HG02759 (cell line): Measurements from ENCODE around the gene DOCK6.

Source experiments
- ATAC-seq: cut with Tn5 transposase; IDR thresholded peaks from one replicate; pipeline ENCODE4 v1.9.1; 2021; ENCODE audit warnings: mild to moderate bottlenecking, moderate library complexity; ENCODE audit not compliant: unreplicated experiment

Gene DOCK6

GRCh38 chr19:11247391-11247790 is 14.9 kb downstream of the DOCK6 start:
- no peak for ATAC-seq

GRCh38 chr19:11246941-11247340 is 15.4 kb downstream of the DOCK6 start:
- ATAC-seq: no peak

DNA sequence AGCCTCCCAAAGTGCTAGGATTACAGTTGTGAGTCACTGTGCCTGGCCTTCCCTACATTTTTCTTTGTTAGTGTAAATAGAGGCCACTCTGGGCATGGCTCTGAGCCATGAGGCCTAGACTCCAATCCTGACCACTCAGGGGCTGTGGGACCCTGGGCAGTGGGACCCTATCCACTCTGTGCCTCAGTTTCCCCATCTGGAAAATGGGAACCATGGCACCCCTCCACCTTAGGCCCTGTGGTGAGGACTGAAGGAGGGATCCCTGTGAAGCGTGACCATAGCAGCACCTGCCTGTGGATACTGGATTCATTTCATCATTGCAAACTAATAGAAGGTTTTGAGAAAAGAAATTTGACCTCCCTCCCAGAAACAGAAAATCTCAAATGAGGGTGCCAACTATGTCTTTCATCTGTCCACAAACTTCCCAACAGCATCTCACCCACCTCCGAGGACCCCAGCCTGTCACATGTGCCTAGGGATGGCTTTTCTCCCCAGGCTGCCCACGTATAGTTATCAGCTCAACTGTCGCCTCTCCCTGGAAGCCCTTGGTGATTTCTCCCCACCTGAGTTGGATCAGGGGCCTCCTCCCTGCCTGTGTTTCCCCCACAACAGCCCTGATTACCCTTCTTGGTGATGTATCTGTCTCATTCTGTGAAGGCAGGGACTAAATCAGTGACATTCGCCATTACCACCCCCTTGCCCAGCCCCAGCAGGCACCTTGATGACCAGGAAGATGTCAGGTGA is 17.3 kb downstream of the DOCK6 start:
- no peak for ATAC-seq

DNA sequence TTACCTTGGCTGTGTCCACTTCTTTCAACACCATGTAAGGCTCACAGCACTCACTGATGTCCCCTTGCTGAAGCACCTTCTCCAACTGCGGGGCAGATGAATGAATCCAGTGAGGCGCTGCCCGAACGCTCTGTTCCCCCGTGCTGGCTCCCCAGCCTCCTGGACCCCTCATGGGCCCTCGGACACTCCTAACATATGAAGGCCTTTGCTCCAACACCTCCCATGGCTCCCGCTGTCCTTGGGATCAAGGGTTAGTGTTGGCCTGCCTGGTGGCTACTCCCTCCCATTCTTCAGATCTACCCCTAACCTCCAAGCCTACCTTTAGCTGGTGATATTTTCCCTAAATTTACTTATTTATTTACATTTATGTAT is 18.5 kb downstream of the DOCK6 start:
- ATAC-seq: no peak

GRCh38 chr19:11242864-11243797 is 19.2 kb downstream of the DOCK6 start:
- ATAC-seq: peak; percentile 45

DNA sequence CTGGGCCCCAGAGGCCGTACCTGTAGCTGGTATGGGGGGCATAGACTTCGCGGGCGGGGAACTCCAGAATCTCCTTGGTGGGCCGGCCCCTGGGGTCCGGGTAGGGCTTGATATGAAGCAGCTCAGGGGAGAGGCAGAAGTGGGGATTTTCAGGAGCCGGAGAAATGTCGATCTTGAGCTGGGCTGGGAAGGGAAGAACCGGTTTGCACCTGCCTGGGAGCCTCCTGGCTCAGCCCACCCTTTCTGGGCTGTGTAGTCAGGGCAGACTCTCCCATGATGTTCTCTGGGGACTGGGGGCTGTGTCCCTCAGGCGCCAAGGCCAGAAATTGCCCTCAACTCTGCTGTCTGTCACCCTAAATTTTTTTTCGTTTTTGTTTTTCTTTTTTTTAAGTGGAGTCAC is 20.3 kb downstream of the DOCK6 start:
- ATAC-seq: no peak

GRCh38 chr19:11240008-11240444 is 22.3 kb downstream of the DOCK6 start:
- ATAC-seq: no peak

DNA sequence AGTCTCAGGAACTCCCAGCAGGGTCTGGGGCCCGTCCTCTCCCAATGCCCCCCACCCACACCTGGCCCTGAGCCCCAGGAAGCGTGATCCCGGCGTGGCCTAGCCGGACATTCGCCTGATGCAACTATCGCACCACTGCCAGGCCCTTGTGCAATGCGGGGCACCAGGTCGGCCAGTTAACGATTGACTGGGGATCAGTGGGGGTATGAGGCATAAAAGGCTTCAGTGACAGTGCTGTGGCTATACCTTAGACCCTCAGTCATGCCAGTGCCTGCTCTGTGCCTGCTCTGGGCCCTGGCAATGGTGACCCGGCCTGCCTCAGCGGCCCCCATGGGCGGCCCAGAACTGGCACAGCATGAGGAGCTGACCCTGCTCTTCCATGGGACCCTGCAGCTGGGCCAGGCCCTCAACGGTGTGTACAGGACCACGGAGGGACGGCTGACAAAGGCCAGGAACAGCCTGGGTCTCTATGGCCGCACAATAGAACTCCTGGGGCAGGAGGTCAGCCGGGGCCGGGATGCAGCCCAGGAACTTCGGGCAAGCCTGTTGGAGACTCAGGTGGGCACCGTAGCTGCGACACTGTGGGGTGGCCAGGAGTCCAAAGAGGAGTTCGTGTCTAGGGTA is 22.8 kb downstream of the DOCK6 start, which contains the start of gene ANGPTL8:
ANGPTL8 (plus strand) TSS at position 243 of the 624 bp plus-strand sequence; CDS start at position 262, 19 bp downstream.
- ATAC-seq: no peak

DNA sequence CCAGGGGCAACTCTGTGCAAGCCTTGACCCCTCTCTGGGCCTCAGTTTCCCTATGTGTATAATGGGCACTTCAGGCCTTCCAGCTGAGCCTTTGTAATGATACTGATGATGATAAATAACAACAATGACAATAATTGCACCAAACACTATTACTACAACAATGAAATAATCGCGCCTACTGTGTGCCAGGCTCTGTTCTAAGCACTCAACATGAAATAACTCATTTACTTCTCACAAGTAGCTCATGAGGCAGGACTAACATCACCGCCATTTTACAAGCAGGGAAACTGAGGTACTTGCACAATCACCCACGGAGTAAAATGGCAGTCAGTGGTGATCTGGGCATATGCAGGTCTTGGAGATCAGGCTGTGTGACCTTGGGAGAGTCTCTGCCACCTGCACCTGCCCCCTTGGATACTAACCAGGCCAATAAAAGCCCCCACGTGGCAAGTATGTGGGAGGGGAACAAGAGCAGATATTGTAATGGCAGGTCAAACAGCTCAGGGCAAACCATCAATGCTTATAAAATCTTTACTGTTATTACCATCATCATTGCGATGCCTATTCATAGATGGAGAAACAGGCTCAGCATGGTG is 23.4 kb downstream of the DOCK6 start:
- ATAC-seq: no peak

DNA sequence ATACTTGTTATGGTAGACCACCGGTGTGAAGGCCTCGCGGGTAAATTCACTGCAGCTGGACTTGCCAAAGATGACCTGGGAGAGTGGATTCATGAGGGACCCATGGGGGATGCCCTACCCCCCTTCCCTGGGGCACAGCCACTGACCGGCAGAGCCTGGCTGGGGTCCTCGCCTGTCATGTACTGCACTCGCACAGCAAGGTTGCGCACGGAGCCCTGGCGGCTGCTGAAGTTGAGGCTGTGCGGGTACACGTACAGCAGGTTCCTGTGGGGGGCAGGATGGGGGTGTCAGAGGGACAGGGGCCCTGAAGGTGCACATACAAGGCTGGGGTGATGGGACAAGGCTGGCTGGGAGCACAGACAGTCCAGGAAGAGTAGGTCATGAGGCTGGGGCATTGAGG is 24.3 kb downstream of the DOCK6 start:
- ATAC-seq: no peak

DNA sequence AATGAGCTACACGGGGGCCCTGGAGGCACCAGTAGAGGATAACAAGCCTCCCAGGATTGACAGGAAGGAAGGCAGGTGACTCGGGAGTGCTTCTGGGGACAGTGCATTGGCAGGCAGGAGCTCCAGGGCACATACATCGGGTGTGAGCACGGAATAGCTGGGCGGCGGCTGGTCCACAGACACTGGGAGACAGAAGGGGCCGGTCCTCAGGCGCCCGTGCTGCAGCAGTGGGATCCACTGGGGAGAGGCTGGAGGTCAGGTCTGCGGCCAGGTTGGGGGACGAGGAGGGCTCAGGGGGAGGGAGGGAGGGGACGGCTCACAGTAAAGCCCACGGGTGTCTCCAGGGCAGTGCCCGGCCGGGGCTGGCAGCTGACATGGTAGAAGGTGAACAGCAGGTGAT is 25.0 kb downstream of the DOCK6 start:
- no peak for ATAC-seq

- ATAC-seq: no peak
These were observed 25.7 kb downstream of the DOCK6 start for GRCh38 chr19:11236324-11237301.

DNA sequence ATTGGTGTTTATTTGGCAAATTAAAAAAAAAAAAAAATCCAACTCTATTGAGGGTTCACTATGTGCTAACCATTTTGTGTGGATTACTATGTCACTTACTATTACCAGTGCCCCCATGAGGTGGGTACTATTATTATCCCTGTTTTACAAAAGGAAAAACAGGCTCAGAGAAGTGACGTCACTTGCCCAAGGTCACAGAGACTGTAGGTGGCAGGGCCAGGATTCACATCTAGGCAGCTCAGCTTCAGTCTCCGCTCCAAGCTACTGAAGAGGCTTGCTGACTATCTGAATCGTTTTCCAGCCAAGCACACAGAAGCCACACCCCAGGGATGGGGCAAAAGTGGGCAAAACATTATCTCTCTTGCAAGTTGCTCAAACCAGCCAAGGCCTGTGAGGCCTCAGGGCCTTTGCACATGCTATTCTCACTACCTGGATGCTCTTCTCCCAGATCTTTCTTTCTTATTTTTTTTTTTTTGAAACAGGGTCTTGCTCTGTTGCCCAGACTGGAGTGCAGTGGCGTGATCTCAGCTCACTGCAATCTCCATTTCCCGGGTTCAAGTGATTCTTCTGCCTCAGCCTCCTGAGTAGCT is 27.7 kb downstream of the DOCK6 start:
- no peak for ATAC-seq

DNA sequence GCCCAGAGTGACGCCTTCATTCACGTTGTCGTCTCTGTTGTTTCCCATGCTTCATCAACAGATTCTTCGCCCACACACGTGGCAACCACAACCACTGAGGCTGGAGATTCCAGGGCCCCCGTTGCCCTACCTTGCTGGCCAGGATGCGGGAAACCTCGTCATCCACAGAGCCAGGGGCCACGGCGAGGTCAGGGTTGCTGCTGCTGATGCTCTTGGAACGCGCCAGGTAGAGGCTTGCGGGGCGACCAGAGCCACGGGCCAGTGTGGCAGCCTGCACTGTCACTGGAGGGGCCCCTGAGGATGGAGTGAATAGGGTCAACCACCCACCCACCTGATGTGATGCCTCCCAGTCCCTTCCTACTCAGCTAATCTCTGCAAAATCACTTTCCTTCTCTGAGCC is 29.3 kb downstream of the DOCK6 start:
- ATAC-seq: no peak

- ATAC-seq: no peak
These were observed 29.8 kb downstream of the DOCK6 start for GRCh38 chr19:11232555-11232954.

DNA sequence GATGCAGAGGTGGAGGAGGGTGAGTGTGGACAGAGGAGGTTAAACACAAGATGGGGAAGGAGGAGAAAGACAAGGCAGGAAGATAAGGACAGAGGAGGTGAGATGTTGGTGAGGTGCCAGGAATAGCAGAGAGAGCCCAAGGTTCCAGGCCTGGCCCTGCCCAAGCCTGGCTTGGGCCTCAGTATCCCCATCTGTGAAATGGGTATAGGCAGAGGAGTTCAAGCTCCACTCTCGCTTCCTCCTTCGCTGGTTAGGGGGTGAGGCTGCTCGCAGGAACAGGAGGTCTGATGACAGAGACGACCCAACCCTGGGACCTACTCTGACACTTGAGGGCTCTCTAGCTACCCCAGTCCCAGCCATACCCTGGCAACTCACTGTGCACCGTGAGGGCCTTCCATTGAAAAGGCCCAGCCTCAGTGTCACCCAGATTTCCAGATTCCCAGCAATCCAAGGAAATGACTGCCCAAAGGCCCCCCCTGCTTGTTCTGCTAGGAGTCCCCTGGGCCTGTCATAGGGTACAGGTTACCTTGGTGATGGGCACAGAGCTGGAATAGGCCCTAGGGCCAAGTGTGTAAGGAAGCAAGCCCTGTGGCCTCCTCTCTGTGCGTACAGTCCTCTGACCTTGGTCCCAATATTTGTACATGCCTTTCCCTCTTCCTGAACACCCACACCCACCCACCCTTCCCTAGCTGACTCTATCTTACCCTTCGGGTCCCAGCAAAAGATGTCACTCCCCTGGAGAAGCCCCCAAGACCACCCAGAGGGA is 31.5 kb downstream of the DOCK6 start:
- no peak for ATAC-seq

DNA sequence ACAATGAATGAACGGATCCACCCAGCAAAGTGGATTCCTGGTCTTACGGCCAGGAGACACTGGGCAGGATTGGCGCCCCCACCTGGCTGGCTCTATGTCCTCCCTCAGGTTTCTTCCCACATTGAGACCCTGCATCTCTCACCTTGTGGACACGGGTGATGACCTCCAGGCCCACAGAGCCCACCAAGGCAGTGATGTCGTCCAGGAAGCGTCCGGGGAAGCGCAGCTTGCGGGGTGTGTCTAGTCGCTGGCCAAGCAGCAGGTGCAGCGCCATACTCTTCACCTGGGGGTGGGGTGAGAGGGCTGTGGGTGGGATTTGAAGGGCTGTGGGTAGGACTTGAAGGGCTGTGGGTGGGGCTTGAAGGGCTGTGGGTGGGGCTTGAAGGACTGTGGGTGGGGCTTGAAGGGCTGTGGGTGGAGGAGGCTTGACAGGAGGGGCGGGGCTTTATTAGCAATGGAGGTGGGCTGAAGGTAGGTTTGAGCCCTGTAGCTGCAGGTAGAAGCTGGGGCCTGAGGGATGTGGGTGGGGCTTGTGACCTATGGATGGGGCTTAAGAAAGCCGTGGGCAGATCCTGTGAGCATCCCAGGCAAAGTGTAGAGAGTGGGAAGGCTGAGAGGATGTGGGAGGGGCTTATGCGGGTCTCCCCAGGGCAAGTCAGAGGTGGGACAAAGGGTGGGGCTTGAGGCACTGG is 35.0 kb downstream of the DOCK6 start:
- no peak for ATAC-seq

DNA sequence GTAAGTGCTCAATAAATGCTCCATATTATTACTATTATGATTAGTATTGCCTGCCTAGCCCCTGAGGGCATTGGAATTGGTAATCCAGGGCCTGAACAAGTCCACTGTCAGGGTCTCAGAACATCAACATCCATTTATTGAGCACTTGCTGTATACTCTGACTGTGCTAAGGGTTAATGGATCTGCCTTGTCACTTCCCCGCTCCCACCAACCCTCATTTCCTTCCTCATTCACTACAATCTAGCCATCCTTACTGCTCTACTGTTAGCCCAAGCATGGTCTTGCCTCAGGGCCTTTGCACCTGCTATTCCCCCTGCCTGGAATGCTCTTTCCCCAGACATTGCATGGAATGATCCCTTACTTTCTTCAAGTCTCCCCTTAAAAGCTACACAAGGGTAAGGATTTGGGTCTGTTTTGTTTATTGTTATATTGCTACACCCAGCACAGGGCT is 35.6 kb downstream of the DOCK6 start:
- ATAC-seq: no peak
